AG20443 (cell line): Measurements from ENCODE around the gene SYP.

Experiments
- DNase-seq: peaks from one replicate; pipeline ENCODE4 v3.0.0; 2012; ENCODE audit warnings: low spot score, mixed read lengths

SYP gene

DNA sequence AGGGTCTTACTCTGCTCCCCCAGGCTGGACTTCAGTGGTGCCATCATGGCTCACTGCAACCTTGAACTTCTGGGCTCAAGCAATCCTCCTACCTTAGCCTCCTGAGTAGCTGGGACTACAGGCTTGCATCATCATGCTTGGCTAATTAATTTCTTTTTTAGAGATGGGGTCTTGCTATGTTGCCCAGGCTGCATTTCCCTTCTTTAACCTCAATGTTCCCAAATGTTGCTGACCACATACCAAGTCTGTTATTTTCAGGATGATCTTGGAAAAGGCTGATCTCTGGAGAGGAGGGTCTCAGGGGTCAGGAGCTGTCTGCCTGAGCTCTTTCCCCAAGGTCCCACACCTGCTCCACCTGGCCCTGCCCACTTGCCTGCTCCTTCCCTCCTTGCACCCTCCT is 20.1 kb upstream of the SYP start:
- DNase-seq: no peak

GRCh38 chrX:49214996-49215526 is 15.1 kb upstream of the SYP start:
- no peak for DNase-seq

- DNase-seq: no peak
Observed at GRCh38 chrX:49214416-49214815, 14.4 kb upstream of the SYP start.

GRCh38 chrX:49212861-49213260 is 12.9 kb upstream of the SYP start:
- DNase-seq: no peak

DNA sequence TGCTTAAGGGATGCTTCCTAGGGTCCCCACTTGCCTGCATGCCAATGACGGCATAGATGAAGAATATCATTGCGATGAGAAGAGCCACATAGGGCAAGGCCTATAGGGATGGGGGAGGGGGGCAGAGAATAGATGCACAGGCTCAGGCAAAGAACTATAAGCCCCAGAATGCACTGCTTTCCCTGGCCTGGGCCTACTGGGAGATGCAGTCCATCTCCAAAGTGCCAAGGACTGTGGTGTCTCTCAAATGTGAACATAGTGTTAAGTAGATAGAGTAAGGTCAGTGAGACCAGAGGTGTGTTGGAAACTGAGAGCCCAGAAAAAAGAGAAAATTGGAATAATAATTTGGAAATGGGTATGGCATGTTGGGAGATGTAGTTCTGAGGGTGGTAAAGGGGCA is 12.2 kb upstream of the SYP start:
- no peak for DNase-seq

GRCh38 chrX:49211074-49211473 is 11.1 kb upstream of the SYP start:
- DNase-seq: no peak

DNA sequence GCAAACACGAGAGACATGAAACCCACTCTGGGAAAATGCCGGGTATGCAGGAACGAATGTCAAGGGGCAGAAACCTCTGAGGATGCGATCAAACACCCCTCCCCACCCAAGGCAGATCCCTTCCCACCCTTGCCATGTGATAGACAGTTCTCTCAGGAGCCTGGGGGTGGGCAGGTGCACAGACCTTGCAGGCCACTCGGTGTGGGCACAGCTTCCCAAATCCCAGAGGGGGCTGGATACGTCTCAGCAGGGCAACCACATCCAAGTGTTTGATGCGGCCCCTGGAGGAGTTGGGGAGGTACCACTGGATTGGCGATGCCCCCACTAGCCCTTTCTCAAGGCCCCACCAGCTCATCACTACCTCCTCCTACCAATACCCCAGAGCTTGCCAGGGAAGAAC is 10.4 kb upstream of the SYP start:
- DNase-seq: no peak

- no peak for DNase-seq
Observed at GRCh38 chrX:49209434-49210251, 9.7 kb upstream of the SYP start.

GRCh38 chrX:49208399-49208798 is 8.4 kb upstream of the SYP start:
- DNase-seq: no peak

GRCh38 chrX:49206543-49206942 is 6.5 kb upstream of the SYP start:
- no peak for DNase-seq

DNA sequence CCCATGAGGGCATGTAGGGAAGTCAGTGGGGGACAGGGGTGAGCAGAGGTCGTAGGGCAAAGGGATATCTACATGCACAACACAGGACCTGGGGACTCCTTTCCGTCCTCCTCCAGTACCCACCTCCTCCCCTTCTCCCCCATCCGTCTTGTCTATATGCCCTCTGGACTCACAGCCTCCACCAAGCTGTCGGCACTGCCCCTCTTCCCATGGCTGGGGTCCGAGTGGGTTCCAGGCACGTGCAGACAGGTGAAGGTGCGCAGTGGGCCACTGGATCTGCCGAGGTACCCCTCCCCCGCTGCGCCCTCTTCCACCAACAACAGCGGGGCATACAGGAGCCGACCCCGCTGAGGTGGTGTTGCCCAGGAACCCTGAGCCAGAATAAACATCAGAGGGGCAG is 5.5 kb upstream of the SYP start:
- DNase-seq: no peak

- DNase-seq: no peak
Observed at GRCh38 chrX:49204709-49205108, 4.7 kb upstream of the SYP start.

DNA sequence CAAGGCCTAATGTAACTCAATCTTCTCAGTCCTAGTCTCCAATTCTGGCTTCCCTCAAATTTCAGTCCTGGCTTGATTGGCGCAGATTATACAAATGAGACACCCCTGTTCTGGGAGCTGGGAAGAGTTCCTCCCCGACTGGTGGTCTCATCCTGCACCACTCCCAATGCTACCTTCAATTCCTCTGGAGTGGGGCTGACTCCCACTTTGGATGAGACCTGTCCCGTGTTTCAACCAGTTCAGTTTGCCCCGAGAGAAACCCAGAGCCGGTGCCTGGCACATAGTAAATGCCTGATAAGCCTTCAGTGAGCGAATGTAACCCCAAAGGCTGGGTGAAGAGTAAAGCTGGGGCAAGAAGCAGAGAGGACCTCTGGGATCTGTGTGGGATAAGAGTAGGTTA is 4.0 kb upstream of the SYP start:
- DNase-seq: no peak

- DNase-seq: no peak
Observed at GRCh38 chrX:49203536-49203935, 3.5 kb upstream of the SYP start.

- no peak for DNase-seq
Observed at GRCh38 chrX:49202022-49202421, 2.0 kb upstream of the SYP start.

- no peak for DNase-seq
Observed at GRCh38 chrX:49199315-49199595, 738 bp downstream of the SYP start.

- no peak for DNase-seq
Observed at GRCh38 chrX:49198540-49199314, 1.3 kb downstream of the SYP start.

DNA sequence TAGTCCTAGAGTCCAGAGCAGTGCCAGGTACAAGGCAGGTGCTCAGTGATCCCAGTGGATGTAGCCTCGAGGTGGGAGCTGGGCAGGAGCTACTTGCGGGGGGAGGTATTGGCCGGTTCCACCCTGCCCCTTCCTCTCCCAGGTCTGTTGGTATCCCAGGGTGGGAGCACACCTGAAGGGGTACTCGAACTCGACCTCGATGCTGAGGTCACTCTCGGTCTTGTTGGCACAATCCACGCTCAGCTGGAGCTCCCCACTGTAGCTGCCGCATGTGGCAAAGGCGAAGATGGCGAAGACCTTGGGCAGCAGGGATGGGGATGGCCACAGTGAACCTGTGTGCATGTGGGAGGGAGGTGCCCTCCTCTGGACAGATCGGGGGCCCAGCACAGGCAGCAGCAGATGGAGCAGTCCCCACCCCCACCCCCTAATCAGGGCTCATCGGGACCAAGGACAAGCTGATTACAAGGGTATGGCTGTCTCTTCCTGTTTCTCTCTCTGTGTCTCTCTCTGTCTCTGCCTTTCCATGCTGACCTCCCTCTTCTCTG is 2.4 kb downstream of the SYP start:
- no peak for DNase-seq

DNA sequence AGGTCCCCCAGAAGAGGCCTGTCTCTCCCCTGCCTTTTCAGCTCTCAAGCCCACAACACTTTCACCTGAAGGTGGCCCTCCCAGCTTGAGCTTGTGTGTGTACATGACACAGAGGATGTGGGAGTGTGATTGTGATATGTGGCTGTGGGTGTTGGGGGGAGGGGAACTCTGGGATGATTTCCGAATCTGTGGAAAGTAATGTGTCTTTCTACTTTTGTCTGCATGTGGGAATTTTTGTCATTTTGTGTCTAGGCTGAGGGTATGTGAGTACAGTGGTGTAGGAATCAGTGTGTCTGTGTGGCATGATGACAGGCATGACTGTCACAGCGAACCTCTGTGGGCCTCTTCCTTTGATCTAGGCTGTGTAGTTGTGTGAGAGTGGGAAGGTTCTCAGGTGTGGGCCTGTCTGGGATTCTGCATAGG is 6.4 kb downstream of the SYP start:
- no peak for DNase-seq

- DNase-seq: peak; percentile 17
Observed at GRCh38 chrX:49192722-49193328, 7.2 kb downstream of the SYP start.

- no peak for DNase-seq
Observed at GRCh38 chrX:49191574-49192011, 8.4 kb downstream of the SYP start.

DNA sequence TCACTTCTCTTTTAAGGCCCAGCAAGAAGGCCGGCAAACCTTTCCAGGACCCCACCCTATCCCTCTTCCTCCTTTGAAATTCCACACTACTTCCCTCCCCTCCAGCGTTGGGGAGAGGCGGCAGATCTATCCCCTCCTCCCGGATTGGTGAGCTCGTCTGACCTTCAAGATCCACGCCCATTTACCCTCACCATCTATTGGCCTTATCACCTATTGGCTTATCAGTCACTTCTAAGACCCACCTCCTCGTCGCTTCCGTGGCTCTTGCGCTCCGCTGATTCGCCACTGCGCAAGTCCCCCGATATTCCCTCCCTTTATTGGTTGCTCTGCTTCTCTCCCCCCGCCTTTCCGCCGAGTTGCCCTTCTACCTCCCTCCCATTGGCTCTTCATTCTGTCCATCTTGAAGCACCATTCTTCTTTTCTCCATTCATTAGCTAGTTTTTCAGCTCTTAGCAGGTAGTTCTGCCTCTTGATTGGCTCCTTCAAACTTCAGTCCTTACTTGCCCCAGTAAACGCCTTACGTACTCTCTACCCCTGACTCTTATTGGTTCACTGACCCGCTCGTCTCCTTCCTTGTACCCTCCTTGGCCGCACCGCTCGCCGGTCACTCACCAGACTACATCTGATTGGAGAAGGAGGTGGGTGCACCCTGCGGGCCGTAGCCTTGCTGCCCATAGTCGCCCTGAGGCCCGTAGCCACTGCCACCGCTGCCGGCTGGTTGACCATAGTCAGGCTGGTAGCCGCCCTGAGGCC is 9.0 kb downstream of the SYP start:
- peak; percentile 87 for DNase-seq
